WTC11 (cell line): ENCODE measurements around the gene HIPK2.

ENCODE experiments used
- CREB1 ChIP-seq: sonication (generic); formaldehyde crosslinking; IDR thresholded peaks from 2 replicates; pipeline ENCODE4 v1.8.0; 2023; ENCODE audit warnings: mild to moderate bottlenecking, missing genetic modification reagents
- CREM ChIP-seq: sonication (generic); formaldehyde crosslinking; IDR thresholded peaks from 2 replicates; pipeline ENCODE4 v1.8.1; 2022; ENCODE audit warnings: mild to moderate bottlenecking, missing genetic modification reagents, moderate library complexity
- ESRRA ChIP-seq: sonication (generic); formaldehyde crosslinking; IDR thresholded peaks from 2 replicates; pipeline ENCODE4 v1.8.1; 2022; ENCODE audit warnings: mild to moderate bottlenecking, missing genetic modification reagents, borderline replicate concordance
- ETV6 ChIP-seq: sonication (generic); formaldehyde crosslinking; IDR thresholded peaks from 2 replicates; pipeline ENCODE4 v1.8.1; 2022; ENCODE audit warnings: mild to moderate bottlenecking, missing genetic modification reagents
- GABPB1 ChIP-seq: sonication (generic); formaldehyde crosslinking; IDR thresholded peaks from 2 replicates; pipeline ENCODE4 v1.8.1; 2023; ENCODE audit warnings: mild to moderate bottlenecking, missing genetic modification reagents
- JUN ChIP-seq: sonication (generic); formaldehyde crosslinking; IDR thresholded peaks from 2 replicates; pipeline ENCODE4 v1.8.0; 2023; ENCODE audit warnings: mild to moderate bottlenecking, missing genetic modification reagents
- MYBL2 ChIP-seq: sonication (generic); formaldehyde crosslinking; IDR thresholded peaks from 2 replicates; pipeline ENCODE4 v1.8.1; 2023; ENCODE audit warnings: mild to moderate bottlenecking, moderate library complexity, missing genetic modification reagents
- SMAD3 ChIP-seq: sonication (generic); formaldehyde crosslinking; IDR thresholded peaks from 2 replicates; pipeline ENCODE4 v1.8.0; 2022; ENCODE audit warnings: missing genetic modification reagents, mild to moderate bottlenecking, borderline replicate concordance
- ZBTB21 ChIP-seq: sonication (generic); formaldehyde crosslinking; IDR thresholded peaks from 2 replicates; pipeline ENCODE4 v1.8.1; 2023; ENCODE audit warnings: mild to moderate bottlenecking, missing genetic modification reagents, borderline replicate concordance
- ZNF138 ChIP-seq: sonication (generic); formaldehyde crosslinking; conservative IDR thresholded peaks from 2 replicates; pipeline ENCODE4 v1.8.1; 2022; ENCODE audit warnings: mild to moderate bottlenecking, moderate library complexity, missing genetic modification reagents
- ZNF263 ChIP-seq: sonication (generic); formaldehyde crosslinking; IDR thresholded peaks from 2 replicates; pipeline ENCODE4 v1.8.1; 2022; ENCODE audit warnings: low read depth, mild to moderate bottlenecking, moderate library complexity, missing genetic modification reagents
- TF ChIP-seq, protein P1 (sequence below): sonication (generic); formaldehyde crosslinking; IDR thresholded peaks from 2 replicates; pipeline ENCODE4 v1.8.1; 2023; ENCODE audit warnings: mild to moderate bottlenecking, missing genetic modification reagents, moderate library complexity
- TF ChIP-seq, protein P2 (sequence below): fragments of 250-450 bp; sonication (Bioruptor Pico); IDR thresholded peaks from 2 replicates; pipeline ENCODE4 v1.9.0; 2021; ENCODE audit warnings: mild to moderate bottlenecking
- TF ChIP-seq, protein P3 (sequence below): fragments of 200-600 bp; IDR thresholded peaks from 2 replicates; pipeline ENCODE4 v1.8.0; 2022; ENCODE audit warnings: antibody characterized with exemption

DNA sequence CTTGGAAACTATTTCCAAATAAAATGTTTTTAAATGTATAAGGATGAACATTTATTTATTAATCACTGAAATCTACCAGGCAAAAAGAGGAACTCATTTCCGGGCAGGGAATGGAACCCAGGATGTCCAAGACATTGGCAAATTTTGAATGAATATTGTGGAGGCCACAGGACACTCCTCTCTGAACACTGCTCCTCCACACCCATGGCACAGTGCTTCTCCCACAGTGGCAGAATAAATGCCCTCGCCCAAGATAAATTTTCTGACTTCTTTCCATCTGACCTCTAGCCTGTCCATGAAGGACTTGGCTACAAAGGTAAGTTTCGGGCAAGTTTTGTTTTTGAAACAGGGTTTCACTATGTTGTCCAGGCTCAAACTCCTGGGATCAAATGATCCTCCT lies 39.0 kb downstream of the HIPK2 start:
- TF ChIP-seq, protein P1, sequence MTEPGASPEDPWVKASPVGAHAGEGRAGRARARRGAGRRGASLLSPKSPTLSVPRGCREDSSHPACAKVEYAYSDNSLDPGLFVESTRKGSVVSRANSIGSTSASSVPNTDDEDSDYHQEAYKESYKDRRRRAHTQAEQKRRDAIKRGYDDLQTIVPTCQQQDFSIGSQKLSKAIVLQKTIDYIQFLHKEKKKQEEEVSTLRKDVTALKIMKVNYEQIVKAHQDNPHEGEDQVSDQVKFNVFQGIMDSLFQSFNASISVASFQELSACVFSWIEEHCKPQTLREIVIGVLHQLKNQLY (CRISPR knock-in tag) = no peak
- TF ChIP-seq CREB1 (CRISPR knock-in tag) = no peak
- TF ChIP-seq ZNF138 (CRISPR knock-in tag) = no peak
- TF ChIP-seq, protein P2, sequence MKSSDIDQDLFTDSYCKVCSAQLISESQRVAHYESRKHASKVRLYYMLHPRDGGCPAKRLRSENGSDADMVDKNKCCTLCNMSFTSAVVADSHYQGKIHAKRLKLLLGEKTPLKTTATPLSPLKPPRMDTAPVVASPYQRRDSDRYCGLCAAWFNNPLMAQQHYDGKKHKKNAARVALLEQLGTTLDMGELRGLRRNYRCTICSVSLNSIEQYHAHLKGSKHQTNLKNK (CRISPR knock-in tag) = no peak
- no peak for TF ChIP-seq ZNF263
- TF ChIP-seq, protein P3, sequence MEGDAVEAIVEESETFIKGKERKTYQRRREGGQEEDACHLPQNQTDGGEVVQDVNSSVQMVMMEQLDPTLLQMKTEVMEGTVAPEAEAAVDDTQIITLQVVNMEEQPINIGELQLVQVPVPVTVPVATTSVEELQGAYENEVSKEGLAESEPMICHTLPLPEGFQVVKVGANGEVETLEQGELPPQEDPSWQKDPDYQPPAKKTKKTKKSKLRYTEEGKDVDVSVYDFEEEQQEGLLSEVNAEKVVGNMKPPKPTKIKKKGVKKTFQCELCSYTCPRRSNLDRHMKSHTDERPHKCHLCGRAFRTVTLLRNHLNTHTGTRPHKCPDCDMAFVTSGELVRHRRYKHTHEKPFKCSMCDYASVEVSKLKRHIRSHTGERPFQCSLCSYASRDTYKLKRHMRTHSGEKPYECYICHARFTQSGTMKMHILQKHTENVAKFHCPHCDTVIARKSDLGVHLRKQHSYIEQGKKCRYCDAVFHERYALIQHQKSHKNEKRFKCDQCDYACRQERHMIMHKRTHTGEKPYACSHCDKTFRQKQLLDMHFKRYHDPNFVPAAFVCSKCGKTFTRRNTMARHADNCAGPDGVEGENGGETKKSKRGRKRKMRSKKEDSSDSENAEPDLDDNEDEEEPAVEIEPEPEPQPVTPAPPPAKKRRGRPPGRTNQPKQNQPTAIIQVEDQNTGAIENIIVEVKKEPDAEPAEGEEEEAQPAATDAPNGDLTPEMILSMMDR = no peak
- no peak for TF ChIP-seq ESRRA (CRISPR knock-in tag)
- TF ChIP-seq JUN (CRISPR knock-in tag) = no peak
- TF ChIP-seq ZBTB21 (CRISPR knock-in tag) = no peak
- no peak for TF ChIP-seq ETV6 (CRISPR knock-in tag)
- no peak for TF ChIP-seq MYBL2 (CRISPR knock-in tag)
- no peak for TF ChIP-seq CREM (CRISPR knock-in tag)
- no peak for TF ChIP-seq GABPB1 (CRISPR knock-in tag)
- TF ChIP-seq SMAD3 (CRISPR knock-in tag) = no peak
